SK-N-SH treated with all-trans-retinoic acid at 6 μM for 48 hours (cell line): ENCODE data around the gene KIFAP3.
"Not testable (repeated sequence)": the region's sequence is repeated elsewhere in the genome, so short reads cannot be mapped to it uniquely, and the experiment has no call there.

Source experiments
- ATAC-seq: fragments of 200-7000 bp; cut with Tn5 transposase; 3 replicates; pipeline ENCODE4 v1.9.1; 2020; ENCODE audit warnings: mild to moderate bottlenecking, moderate library complexity
- ARNTL ChIP-seq: fragments of 450-650 bp; formaldehyde crosslinking; IDR thresholded peaks from 2 replicates; pipeline ENCODE4 v1.5.0; 2020; ENCODE audit warnings: low read depth, mild to moderate bottlenecking, moderate library complexity, borderline replicate concordance
- BACH2 ChIP-seq: fragments of 250-450 bp; sonication (Bioruptor Pico); IDR thresholded peaks from 2 replicates; pipeline ENCODE4 v1.9.0; 2021; ENCODE audit warnings: mild to moderate bottlenecking, borderline replicate concordance
- CREB5 ChIP-seq: fragments of 250-450 bp; sonication (Bioruptor Pico); IDR thresholded peaks from 2 replicates; pipeline ENCODE4 v1.5.1; 2020; ENCODE audit warnings: low read depth, mild to moderate bottlenecking, moderate library complexity
- CSDC2 ChIP-seq: fragments of 250-450 bp; sonication (Bioruptor Pico); IDR thresholded peaks from 2 replicates; pipeline ENCODE4 v1.5.0; 2020; ENCODE audit warnings: mild to moderate bottlenecking, moderate library complexity
- CSRNP3 ChIP-seq: fragments of 250-450 bp; sonication (Bioruptor Pico); IDR thresholded peaks from 2 replicates; pipeline ENCODE4 v1.5.1; 2021; ENCODE audit warnings: mild to moderate bottlenecking, moderate library complexity
- ESRRG ChIP-seq: fragments of 250-450 bp; sonication (Bioruptor Pico); IDR thresholded peaks from 2 replicates; pipeline ENCODE4 v1.6.1; 2021; ENCODE audit warnings: mild to moderate bottlenecking
- GLIS3 ChIP-seq: fragments of 250-450 bp; sonication (Bioruptor Pico); IDR thresholded peaks from 2 replicates; pipeline ENCODE4 v1.5.0; 2020; ENCODE audit warnings: mild to moderate bottlenecking, moderate library complexity
- ISL1 ChIP-seq: fragments of 250-450 bp; sonication (Bioruptor Pico); IDR thresholded peaks from 2 replicates; pipeline ENCODE4 v2.1.2; 2022; ENCODE audit warnings: mild to moderate bottlenecking, moderate library complexity
- OSR1 ChIP-seq: fragments of 250-450 bp; sonication (Bioruptor Pico); IDR thresholded peaks from 2 replicates; pipeline ENCODE4 v1.8.0; 2022; ENCODE audit warnings: moderate library complexity, mild to moderate bottlenecking, inconsistent platforms
- PATZ1 ChIP-seq: fragments of 250-450 bp; sonication (Bioruptor Pico); IDR thresholded peaks from 2 replicates; pipeline ENCODE4 v1.8.0; 2020; ENCODE audit warnings: mild to moderate bottlenecking, moderate library complexity, borderline replicate concordance
- POU6F1 ChIP-seq: fragments of 250-450 bp; sonication (Bioruptor Pico); IDR thresholded peaks from 2 replicates; pipeline ENCODE4 v1.8.0; 2021; ENCODE audit warnings: low read depth, mild to moderate bottlenecking, moderate library complexity, borderline replicate concordance
- PPARA ChIP-seq: fragments of 250-450 bp; sonication (Bioruptor Pico); IDR thresholded peaks from 2 replicates; pipeline ENCODE4 v1.5.0; 2020; ENCODE audit warnings: mild to moderate bottlenecking, borderline replicate concordance
- RARB ChIP-seq: fragments of 250-450 bp; sonication (Bioruptor Pico); IDR thresholded peaks from 2 replicates; pipeline ENCODE4 v1.8.0; 2021; ENCODE audit warnings: mild to moderate bottlenecking, moderate library complexity
- SNAI2 ChIP-seq: fragments of 250-450 bp; sonication (Bioruptor Pico); IDR thresholded peaks from 2 replicates; pipeline ENCODE4 v1.5.0; 2020; ENCODE audit warnings: mild to moderate bottlenecking, moderate library complexity
- TCF4 ChIP-seq: fragments of 250-450 bp; sonication (Bioruptor Pico); IDR thresholded peaks from 2 replicates; pipeline ENCODE4 v1.8.0; 2021; ENCODE audit warnings: mild to moderate bottlenecking, moderate library complexity, borderline replicate concordance
- TOX ChIP-seq: fragments of 250-450 bp; sonication (Bioruptor Pico); IDR thresholded peaks from 2 replicates; pipeline ENCODE4 v1.8.0; 2021; ENCODE audit warnings: mild to moderate bottlenecking, moderate library complexity, borderline replicate concordance
- TSHZ2 ChIP-seq: fragments of 250-450 bp; sonication (Bioruptor Pico); IDR thresholded peaks from 2 replicates; pipeline ENCODE4 v1.5.0; 2020; ENCODE audit warnings: mild to moderate bottlenecking, moderate library complexity
- ZC3H10 ChIP-seq: fragments of 250-450 bp; sonication (Bioruptor Pico); IDR thresholded peaks from 2 replicates; pipeline ENCODE4 v1.5.1; 2021; ENCODE audit warnings: mild to moderate bottlenecking, moderate library complexity
- ZFP3 ChIP-seq: fragments of 250-450 bp; sonication (Bioruptor Pico); IDR thresholded peaks from 2 replicates; pipeline ENCODE4 v1.5.0; 2020; ENCODE audit warnings: mild to moderate bottlenecking, moderate library complexity
- ZFP30 ChIP-seq: fragments of 450-650 bp; formaldehyde crosslinking; IDR thresholded peaks from 2 replicates; pipeline ENCODE4 v1.5.0; 2022; ENCODE audit warnings: mild to moderate bottlenecking, moderate library complexity
- ZNF565 ChIP-seq: fragments of 450-650 bp; formaldehyde crosslinking; conservative IDR thresholded peaks from 2 replicates; pipeline ENCODE4 v1.5.0; 2020; ENCODE audit warnings: low read depth, mild to moderate bottlenecking, moderate library complexity
- ZNF70 ChIP-seq: fragments of 450-650 bp; formaldehyde crosslinking; IDR thresholded peaks from 2 replicates; pipeline ENCODE4 v1.5.0; 2020; ENCODE audit warnings: mild to moderate bottlenecking, moderate library complexity
- ZNF8 ChIP-seq: fragments of 450-650 bp; formaldehyde crosslinking; IDR thresholded peaks from 2 replicates; pipeline ENCODE4 v1.5.0; 2020; ENCODE audit warnings: mild to moderate bottlenecking, moderate library complexity

The KIFAP3 gene

GRCh38 chr1:170074250-170075157 is at the start of gene KIFAP3:
KIFAP3 (minus strand) TSS chr1:170074695; CDS start chr1:170074467, 228 bp downstream.
- TF ChIP-seq SNAI2 (CRISPR knock-in tag) (no peak), TOX (CRISPR knock-in tag) (no peak), ZFP30 (CRISPR knock-in tag) (no peak), TCF4 (CRISPR knock-in tag) (no peak), ZFP3 (CRISPR knock-in tag) (no peak), CSDC2 (no peak), TSHZ2 (CRISPR knock-in tag) (no peak), CSRNP3 (CRISPR knock-in tag) (no peak), RARB (CRISPR knock-in tag) (no peak)
- TF ChIP-seq, all 23 proteins: peak for 0
- peak; percentile 99 for ATAC-seq

- TF ChIP-seq ISL1 (CRISPR knock-in tag) (no peak), BACH2 (CRISPR knock-in tag) (no peak), TCF4 (CRISPR knock-in tag) (no peak)
- no peak for ATAC-seq
Measured at GRCh38 chr1:170122366-170122765, 47.9 kb upstream of the KIFAP3 start.

GRCh38 chr1:170114906-170115305 is 40.4 kb upstream of the KIFAP3 start:
- peak; percentile 55; the same call in 2 of the 3 replicates for ATAC-seq
- TF ChIP-seq ZC3H10 (CRISPR knock-in tag) = 0 out of 2 replicates have a peak, but pooled peaks have one; percentile 27
- no peak for TF ChIP-seq ESRRG (CRISPR knock-in tag)
- TF ChIP-seq ZNF8 = no peak
- TF ChIP-seq, all 23 proteins: peak for 1

- not testable (repeated sequence) for ATAC-seq
Measured at GRCh38 chr1:170113140-170113539, 38.6 kb upstream of the KIFAP3 start.

- peak; percentile 71 for ATAC-seq
- TF ChIP-seq ISL1 (CRISPR knock-in tag) = no peak
- no peak for TF ChIP-seq ZC3H10 (CRISPR knock-in tag)
- TF ChIP-seq CSRNP3 (CRISPR knock-in tag) = no peak
- no peak for TF ChIP-seq TCF4 (CRISPR knock-in tag)
- no peak for TF ChIP-seq PATZ1
- no peak for TF ChIP-seq ZFP30 (CRISPR knock-in tag)
- no peak for TF ChIP-seq ARNTL
- no peak for TF ChIP-seq OSR1 (CRISPR knock-in tag)
- no peak for TF ChIP-seq TOX (CRISPR knock-in tag)
- no peak for TF ChIP-seq GLIS3 (CRISPR knock-in tag)
- no peak for TF ChIP-seq ZFP3 (CRISPR knock-in tag)
- no peak for TF ChIP-seq SNAI2 (CRISPR knock-in tag)
- no peak for TF ChIP-seq PPARA (CRISPR knock-in tag)
- no peak for TF ChIP-seq POU6F1 (CRISPR knock-in tag)
- TF ChIP-seq ZNF70 (CRISPR knock-in tag) = no peak
- TF ChIP-seq CREB5 (CRISPR knock-in tag) = no peak
- TF ChIP-seq ZNF565 (CRISPR knock-in tag) = no peak
- no peak for TF ChIP-seq ESRRG (CRISPR knock-in tag)
Measured at GRCh38 chr1:170097449-170097948, 23.0 kb upstream of the KIFAP3 start.
